GM19035 (cell line): ENCODE results near the gene PDE7B.
"Not testable (repeated sequence)": the region's sequence is repeated elsewhere in the genome, so short reads cannot be mapped to it uniquely, and the experiment has no call there.

ENCODE experiments used
- ATAC-seq: cut with Tn5 transposase; IDR thresholded peaks from one replicate; pipeline ENCODE4 v1.9.1; 2021; ENCODE audit not compliant: unreplicated experiment

Gene PDE7B

GRCh38 chr6:136095986-136096385, 244.5 kb downstream of the PDE7B start:
- no peak for ATAC-seq

DNA sequence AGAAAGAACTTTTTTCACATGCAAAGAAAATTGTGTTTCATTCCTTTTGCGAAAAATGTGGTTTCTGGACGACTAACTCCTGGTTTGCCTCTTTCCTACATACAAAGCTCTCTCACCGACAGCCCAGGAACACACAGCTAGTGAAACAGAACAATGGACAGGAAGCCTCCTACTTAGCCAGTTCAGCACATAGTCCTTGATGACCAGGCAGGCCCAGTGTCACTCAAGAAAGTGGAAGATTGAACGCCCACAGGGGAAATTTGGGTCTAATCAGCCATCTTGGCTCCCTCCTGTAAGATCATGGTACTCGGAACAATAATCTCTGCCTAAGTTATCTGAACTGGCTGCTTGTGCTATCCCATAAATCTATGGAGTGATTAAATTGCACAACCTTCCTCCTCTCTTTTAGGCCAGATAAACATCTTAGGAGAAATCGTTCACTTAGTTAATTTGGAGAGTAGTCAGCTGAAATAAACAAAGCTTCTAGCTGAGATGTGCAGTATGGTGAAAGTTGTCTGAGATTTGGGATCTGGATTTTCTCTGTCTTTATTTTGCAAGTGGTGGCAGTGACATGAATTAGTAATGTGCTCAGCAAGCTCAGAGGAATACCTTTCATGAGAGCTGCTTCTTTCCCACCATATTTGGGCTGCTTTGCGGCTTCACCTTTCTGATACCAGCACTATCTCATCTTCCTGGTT, 251.6 kb downstream of the PDE7B start:
- ATAC-seq = no peak

- ATAC-seq = no peak
These were observed 252.3 kb downstream of the PDE7B start for GRCh38 chr6:136103763-136104311.

GRCh38 chr6:136104556-136104955, 253.1 kb downstream of the PDE7B start:
- ATAC-seq = no peak

- not testable (repeated sequence) for ATAC-seq
These were observed 254.3 kb downstream of the PDE7B start for GRCh38 chr6:136105797-136106196.

DNA sequence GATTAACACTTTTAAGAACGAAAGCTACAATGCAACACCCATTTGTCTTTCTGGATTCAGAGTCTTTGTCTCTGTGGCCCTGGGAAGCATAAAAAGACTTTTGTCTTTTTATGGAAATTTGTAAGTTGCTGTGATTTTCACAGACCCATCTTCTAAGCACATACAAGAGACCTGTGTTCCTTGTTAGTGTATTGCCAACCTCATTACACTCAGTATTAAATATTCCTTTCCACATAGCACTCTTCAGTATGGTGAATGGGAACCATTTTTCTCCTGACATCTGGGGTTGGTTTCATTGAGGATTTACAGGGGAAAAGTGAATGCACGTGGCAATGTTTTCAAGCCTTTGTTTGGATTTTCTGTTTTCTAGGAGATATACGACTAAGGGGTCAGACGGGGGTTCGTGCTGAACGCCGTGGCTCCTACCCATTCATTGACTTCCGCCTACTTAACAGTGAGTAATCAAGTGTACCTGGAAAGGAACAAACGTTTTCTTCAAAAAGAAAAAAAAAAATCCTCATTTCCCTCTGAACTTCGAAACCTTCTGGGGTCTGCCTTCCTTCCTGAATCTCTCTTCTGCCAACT, 257.0 kb downstream of the PDE7B start:
- ATAC-seq = no peak

DNA sequence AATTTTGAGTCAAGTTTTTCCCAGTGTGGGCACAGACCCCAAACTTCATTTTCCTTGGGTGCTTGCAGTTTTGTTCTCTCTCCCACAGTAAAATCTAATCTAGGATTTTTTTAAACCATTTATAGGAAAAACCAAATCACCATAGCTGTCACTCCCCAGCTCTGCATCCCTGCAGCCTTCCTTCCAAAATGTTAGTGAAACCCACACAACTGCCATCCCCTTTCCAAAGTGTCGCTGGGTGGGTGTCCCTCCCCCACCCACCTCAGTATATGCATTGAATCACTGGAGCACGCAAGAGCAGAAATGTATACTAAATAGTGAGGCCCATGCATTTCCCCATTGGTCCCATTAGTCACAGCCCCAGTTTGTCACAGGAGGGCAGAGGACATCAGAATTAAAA, 260.3 kb downstream of the PDE7B start:
- ATAC-seq = no peak

DNA sequence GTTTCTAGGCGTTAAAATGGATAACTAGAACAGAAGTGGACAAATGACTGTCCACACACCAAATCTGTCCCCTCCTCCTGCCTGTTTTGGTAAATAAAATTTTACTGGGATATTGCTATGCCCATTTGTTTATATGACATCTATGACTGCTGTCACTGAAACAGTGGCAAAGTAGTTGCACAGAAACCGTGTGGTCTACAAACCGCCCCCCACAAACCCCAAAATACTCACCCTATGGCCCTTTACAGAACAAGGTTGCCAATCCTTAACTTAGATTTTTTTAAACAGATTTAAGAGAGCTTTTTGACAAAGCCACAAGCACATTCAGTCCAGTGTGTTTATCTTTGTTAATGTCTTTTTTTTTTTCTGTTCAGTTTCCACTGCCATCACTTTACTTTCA, 260.8 kb downstream of the PDE7B start:
- no peak for ATAC-seq

DNA sequence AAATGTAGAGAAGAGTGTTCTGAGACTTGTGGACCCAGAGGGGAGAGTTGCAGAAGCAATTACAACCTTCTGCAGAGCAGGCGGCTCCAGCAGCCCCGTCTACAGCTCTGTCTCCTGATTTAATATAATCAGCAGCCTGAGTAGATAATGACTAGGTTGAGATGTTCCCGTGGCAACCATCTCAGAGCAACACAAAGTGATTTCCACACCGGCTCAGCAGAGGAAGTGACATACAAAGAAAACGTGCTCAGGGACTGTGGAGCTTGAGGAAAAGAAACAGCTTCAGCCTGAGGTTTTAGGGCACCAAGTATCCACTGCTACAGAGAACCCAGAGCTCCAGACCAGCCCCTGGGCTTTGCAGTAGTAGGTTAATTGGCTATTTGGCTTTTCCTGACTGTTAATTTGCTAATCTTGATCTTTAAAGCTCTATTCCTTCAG, 262.3 kb downstream of the PDE7B start:
- no peak for ATAC-seq

DNA sequence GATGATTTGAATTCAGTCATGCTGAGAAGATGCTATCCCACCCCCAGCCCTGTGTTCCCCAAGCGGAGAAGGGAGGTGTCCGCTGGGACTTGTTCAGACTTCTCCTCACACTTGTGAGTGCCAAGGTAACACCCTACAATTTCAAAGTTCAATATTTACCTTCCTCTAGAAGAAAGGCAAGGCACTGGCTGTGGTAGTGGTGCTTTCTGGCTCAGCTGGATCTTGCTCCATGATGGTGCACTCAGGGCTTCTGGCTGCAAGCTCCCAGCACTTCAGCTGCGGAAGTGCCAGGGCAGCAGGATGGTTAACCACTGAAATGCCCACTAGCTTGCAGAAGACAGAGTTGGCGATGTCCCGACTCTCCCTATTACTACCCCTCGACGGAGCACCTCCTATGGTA, 263.2 kb downstream of the PDE7B start:
- no peak for ATAC-seq

DNA sequence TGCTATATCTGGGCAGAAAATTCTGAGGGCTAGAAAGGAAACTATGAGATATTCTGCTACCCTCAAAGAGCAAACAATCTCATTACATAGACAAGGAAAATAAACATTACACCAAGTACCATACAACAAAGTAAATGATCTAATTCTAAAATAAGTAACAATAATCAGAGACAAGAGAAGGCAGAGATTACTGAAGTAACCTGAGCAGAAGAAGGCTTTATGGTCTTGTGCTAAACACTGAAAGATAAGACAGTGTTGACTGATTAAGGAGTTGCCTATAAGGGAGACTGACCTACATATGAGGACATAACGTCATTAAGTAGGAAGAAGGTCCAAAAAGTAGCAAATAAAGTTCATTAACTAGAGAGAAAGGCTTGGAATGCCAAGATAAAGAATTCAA, 264.4 kb downstream of the PDE7B start:
- no peak for ATAC-seq

DNA sequence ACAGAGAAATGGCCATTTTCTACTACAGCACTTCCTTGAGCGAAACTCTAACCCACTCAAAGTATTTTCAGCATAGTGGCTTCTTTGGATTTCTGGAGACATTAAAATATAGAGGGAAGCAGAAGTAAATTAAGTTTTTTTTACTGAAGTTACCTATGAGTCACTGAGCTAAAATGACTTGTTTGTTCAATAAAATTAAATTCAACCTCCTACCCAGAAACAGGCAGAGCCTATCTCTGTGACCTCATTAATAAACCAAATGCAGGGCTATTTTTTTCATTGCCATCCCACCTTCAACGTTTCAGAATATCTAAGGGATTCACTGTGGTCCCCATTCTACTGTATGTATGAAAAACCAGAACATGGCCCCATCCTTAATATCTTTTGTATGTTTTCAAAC, 265.6 kb downstream of the PDE7B start:
- ATAC-seq = no peak

- ATAC-seq = no peak
These were observed 267.3 kb downstream of the PDE7B start for GRCh38 chr6:136118787-136119186.

GRCh38 chr6:136123468-136123867, 272.0 kb downstream of the PDE7B start:
- ATAC-seq = no peak

DNA sequence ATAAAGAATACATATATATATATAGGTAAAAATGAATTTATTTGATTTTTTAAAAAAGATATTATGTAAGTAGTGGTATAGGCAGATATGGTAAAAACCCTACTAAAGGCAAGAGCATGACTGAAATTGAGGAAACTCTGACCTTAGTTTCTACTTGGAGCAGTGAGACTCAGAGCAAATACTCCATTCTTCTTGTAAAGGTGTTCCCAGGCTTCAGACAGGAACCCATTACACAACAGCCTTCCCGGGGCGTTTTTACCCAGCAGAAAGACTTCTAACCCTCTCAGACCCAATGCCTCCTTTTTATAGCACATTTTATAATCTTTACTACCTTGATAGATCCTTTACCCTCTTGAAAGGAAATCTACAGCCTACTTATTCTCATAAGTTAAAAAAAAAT, 274.1 kb downstream of the PDE7B start:
- ATAC-seq = no peak

GRCh38 chr6:136127873-136128272, 276.4 kb downstream of the PDE7B start:
- no peak for ATAC-seq

DNA sequence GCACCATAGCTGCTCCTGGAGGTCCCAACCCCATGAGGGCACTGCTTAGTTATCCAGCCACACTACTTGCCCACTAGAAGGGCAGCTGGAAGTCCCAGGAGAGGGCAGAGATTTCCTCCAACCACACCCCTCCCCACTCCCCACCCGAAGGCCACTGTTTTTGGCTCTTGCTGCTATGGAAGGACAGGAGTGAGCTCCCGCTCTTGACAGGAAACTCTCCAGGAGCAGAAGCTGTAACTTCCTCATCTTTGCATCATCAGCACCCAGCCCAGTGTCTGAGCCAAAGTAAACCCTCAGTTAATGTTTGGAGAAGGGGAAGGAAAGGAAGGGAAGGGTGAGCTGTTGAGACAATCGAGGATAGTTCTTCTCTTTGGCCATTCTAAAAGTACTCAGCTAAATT, 277.9 kb downstream of the PDE7B start:
- no peak for ATAC-seq

DNA sequence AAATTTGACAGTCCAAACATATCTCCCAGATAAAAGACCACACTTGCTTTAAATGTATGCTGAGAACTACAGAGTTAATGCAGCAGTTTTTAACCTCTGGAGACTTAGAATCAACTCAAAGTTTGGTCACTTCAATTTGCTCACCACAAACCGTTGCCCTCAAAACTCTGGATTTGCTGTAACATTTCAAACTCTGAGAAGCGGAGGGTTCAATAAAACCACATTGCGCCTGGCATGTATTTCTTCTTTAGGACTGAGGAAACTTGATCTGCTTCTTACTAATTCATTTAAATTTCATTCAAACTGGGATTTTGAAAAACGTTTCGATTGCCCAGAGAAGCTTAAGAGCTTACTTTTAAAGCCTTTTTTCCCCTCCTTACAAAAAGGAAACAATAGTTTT, 282.8 kb downstream of the PDE7B start:
- no peak for ATAC-seq

GRCh38 chr6:136134751-136135150, 283.2 kb downstream of the PDE7B start:
- no peak for ATAC-seq

DNA sequence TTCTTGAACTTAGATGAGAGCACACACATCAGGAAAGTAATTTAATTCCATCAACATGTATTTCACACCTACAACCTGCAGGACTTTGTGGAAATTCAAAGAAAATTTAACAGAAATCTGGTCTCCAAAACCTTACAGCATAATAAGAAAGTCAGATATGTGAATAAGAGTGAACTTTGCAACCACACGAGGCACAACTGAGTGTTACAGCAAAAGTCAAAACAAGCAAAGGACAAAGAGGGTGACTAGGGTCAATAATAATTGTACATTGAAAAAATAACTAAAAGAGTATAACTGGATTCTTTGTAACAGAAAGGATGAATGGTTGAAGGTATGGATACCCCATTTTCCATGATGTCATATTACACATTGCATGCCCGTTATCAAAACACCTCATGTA, 284.8 kb downstream of the PDE7B start:
- no peak for ATAC-seq

- no peak for ATAC-seq
These were observed 285.6 kb downstream of the PDE7B start for GRCh38 chr6:136137008-136137692.

DNA sequence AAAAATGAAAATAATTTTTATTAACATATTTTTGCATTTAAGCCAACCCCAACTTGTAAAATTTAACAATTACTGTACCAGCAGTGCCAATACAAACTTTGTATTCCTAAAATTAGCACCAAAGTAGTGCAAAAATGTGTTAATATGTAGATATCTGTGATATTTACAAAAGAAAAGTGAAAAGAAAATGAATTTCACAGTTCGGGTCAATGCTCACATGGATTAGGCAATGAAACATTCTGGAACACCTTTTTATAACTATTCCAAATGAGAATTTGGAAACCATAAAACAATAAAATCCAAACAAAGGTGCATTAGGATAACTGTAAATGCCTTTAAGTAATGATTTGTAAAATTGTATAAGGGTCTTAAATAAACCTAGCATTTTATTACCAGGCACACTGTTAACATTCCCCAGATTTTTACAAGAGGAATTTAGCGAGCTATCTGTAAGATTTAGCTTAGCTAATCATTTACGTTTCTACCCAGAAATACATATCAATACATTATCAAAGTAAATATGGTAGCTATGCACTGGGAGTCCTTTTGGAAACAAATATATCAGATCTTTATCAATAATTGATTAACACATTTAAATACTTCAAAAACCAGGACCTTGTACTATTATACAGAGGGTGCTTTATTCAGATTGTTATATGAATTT, 286.4 kb downstream of the PDE7B start:
- no peak for ATAC-seq
